Measurements from ENCODE around the gene TGFA.

TGFA gene

GRCh38 chr2:70552501-70553333 lies 909 bp downstream of the TGFA start:
- DNase-seq, result peak; percentile 10

GRCh38 chr2:70551167-70551566 lies 2.5 kb downstream of the TGFA start:
- no peak for DNase-seq

DNA sequence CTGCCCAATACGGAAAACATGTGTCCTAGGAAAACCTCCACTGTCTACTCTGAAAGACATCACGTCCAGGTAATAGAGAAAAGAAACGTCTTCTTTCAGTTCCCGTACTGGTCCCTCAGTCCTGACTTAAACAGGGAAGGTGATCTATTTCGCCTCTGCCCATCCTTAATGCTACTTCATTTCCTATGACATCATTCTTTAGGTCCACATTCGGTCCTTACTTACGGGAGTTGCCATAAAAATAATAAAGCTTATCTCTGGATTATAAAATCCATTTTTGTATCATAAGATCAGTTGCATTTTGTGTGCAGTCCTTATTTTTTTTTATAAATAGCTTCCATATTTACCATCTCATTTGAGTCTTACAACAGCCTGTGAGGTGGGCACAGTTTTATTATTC lies 3.7 kb downstream of the TGFA start:
- DNase-seq, result no peak

DNA sequence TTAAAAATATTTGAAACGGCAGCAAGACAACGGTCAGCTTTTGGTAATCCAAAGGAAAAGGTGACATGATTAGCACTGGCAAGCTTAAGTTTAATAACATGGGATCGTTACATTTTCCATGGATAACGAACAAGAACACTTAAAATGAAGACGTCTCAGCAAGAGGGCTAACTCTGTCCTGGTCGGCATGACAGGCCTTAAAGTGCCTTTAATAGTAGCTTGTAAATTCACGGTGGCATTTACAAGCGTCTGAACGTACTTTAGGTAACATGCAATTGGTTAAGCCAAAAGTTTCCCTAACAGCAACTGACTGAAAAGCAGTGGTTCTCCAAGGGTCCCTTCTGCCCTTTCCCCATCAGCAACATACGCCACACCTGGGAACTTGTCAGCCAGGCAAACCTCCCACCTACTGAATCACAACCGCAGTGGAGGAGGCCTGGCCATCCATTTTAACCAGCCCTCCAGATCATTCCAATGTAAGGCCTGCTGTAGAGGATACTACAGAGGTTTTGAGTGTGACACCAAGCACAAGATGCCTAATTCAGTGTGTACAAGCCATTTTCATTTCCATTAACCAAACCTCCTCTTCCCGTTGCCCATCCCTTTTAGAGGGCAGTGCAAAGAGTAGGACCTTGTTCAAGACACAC lies 4.4 kb downstream of the TGFA start:
- DNase-seq, result no peak

DNA sequence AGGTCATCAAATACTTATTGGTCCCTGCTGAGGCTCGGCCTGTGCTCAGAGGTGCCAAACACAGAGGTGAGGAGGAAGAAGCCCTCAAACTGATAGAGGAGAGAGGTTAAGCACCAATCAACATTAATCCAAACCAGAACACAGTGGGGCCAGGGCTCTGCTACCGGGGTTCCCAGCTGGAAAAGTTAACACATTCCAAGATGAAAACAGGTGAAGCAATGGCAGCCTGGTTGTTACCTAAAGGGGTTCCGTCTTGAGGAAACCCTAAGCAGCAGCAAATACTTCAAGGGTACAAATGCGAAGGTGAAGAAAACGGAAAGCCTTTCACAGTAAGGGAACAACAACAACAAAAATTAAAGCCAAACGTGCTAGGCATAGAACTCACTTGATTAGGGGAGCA lies 5.4 kb downstream of the TGFA start:
- no peak for DNase-seq

DNA sequence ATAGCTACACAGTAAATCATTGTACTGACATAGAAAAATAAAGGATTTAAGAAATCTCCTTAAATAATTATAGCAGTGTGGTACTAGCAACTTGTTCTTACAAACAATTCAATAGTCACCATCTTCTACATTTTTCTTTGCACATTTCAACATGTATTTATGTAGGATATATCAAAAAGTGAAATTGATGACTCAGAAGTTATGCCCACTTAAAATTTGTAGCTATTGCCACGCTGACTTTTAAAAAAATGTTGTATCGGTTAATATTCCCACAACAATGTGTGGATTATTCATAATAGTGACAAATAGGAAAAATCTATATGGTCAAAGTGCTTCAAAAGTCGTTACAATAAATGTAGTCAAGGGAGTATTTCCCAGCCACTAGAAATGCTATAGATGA lies 6.7 kb downstream of the TGFA start:
- DNase-seq, result no peak

- DNase-seq, result no peak
Observed at GRCh38 chr2:70546376-70546775, 7.2 kb downstream of the TGFA start.

GRCh38 chr2:70541481-70542020 lies 12.1 kb downstream of the TGFA start:
- no peak for DNase-seq

- no peak for DNase-seq
Observed at GRCh38 chr2:70537840-70538239, 15.8 kb downstream of the TGFA start.

DNA sequence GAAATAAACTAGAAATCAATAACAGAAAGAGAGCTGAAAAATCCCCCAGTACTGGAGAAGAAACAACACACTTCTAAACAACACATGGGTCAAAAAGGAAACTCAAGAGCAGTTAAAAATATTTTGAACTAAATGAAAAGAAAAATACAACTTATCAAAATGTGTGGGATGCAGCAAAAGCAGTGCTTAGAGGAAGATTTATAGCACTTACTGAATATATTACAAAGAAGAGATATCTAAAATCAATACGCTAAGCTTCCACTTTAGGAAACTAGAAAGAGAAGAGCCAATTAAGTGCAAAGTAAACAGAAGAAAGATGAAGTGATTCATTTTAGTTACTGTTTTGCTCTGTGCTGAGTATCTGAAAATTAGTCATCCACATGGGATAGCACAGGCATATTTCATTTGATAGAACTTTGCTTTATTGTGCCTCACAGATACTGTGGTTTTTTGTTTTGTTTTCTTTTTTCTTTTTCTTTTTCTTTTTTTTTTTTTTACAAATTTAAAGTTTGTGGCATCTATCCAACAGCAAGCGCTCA lies 17.0 kb downstream of the TGFA start:
- no peak for DNase-seq

DNA sequence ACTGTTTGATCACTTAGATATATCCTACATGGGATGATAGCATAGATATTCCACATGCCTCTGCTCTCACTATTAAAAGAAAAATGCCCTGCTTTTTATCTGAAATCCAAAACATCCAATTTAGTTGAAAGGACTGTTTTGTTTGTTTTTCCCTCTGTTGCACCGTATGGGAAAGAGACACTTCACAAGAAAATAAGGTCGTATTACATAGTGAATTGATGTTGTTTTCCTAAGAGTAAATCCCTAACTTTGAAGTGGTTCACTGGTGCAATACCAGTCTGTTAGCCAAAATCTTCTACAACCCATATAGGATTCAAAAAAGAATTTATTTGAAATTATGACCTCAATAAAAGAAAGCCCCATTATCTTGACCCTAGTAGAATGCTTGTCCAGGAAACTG lies 18.1 kb downstream of the TGFA start:
- DNase-seq, result no peak

DNA sequence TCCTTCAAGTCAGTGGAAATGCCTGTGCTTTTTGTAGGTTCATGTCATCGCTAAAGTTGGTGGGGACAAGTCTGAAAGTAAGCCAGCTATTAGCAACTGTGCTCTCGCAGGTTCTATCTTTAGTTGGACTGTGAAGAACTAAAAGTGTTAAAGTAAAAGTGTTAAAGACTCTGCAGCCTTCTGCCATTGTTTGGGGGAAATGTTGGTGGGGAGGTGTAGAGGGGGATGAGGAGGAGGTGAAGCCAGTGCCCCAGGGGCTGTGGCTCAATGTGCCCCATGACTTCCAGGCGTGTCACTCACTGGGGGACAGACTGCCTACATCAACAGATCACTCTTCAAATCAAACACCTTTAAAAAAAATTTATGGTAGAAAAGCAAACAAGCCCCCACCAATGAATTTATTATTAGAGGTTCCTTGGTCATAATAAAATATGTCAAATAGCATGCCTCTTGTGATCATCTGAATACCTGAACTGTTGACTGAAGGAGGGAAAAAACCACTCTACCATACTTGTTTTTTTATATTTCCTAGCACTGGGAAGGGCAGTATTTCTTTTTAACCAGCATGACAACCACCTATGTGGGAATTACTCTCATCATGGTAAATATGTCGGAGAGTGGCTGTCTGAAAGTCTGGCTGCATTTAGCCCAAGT lies 19.3 kb downstream of the TGFA start:
- DNase-seq, result no peak

DNA sequence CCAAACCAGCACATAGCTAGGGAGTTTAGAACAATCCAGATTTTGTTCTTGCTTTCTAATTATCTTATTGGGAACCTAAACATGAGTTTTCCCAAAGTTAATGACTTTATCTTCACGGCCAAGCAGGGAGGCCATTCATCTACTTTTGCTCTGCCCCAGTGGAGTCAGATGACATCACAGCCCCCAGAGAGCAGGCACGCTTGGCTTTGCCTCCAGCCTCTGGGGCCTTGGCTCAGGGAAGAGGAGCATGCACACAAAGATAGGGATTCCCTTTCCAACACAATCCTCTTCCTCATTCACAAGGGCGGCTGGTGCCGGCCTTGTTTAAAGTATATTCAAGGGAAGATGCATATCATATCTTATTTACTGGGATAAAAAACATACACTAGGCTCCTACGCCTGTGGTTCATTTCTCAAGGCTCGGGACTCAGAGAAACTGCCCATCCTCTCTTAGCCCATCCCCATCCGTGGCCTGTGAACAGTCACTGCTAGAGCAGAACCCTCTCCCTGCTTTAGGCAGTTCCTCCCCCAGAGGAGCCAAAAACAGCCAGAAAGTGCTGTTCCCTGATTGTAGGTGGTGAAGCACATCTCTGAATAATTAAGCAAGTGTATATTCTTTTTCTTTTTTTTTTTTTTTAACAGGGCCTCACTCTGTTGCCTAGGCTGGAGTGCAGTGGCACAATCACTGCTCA lies 21.2 kb downstream of the TGFA start:
- no peak for DNase-seq

DNA sequence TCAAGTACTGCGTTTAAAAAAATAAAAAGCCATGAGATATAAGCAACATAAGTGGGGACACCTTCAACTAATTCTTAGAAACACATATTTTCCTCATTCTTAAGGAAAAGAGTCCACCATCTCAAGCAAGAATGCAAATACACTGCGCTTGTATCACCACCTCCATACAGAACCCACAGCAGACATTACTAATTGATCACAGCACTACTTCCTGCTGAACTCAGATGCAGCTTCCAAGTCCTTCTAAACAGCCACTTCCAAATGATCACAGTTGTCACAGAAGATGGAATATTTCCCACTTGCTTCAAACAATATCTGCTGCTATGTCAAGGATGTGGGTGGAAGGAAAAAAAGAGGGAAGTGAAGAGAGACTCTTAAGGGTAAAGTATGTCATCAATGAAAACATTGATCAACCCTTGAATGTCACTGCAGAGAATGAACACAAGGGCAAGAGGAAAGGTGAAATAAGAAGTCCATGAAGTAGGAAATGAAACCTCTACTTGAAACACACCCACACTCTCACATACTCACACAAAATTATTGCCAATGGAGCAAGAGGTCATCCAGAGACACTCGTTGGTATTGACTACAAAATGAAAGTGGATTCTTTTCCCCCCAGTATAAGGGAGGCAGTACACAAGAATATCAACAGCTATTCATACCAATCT lies 22.1 kb downstream of the TGFA start:
- DNase-seq, result no peak

DNA sequence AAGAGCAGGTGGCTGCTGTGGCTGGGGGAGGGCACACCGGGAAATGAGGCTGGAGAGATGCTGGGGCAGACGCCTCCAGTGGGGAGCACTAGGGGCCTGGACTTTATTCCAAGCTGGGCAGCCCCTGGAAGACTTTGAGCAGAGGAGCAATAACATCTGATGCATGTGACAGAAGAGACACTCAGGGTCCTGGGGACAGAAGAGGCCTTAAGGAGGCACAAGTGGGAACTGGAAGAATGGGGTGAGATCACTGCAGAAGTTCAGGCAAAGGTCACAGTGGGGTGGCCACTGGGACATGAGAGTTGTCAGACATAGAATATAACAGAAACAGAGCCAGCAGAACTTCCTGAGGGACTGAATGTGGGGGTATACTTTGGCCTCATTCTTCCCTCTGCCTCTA lies 24.0 kb downstream of the TGFA start:
- no peak for DNase-seq

DNA sequence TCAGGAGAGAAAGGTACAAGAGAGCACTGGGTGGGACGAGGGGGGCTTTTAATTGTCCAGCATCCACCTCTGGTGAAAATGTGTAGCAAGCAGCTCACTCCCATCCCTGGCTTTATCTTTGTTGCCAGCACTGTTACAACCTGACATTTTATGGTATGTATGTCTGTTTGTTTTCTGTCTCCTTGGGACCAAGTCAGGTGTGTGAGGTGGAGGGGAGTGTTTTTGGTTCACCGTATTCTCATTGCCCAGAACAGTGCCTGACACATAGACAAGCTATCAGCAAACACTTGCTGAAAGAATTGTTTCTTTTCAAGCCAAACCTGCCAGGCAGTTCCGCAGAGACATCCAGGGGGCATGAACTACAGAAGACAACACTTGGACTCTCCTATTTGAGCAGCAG lies 24.7 kb downstream of the TGFA start:
- DNase-seq, result no peak

GRCh38 chr2:70528276-70528675 lies 25.4 kb downstream of the TGFA start:
- DNase-seq, result no peak

DNA sequence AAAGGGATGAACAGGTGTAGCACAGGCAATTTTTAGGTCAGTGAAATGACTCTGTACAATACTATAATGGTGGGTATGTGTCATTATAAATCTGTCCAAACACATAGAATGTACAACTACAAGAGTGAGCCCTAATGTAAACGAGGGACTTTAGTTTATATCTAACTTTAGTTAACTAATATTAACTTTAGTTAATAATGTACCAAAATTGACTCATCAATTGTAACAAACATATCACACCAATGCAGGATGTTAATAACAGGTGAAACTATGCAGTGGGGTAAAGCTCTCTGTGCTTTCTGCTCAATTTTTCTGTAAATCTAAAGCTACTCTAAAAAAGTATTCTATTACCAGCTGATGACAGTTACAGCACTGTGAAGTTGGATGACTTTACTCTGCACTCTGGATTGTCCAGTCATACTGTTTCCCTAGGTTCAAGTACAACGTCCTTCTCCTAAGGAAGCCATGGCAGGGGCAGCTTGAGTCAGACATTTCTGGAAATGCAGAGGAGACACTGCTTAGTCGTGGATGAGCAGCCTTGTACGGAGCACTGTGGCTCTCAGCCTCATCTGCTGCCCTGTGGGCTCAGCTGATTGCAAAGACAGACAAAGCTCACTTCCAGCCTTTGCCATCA lies 26.1 kb downstream of the TGFA start:
- DNase-seq, result no peak

DNA sequence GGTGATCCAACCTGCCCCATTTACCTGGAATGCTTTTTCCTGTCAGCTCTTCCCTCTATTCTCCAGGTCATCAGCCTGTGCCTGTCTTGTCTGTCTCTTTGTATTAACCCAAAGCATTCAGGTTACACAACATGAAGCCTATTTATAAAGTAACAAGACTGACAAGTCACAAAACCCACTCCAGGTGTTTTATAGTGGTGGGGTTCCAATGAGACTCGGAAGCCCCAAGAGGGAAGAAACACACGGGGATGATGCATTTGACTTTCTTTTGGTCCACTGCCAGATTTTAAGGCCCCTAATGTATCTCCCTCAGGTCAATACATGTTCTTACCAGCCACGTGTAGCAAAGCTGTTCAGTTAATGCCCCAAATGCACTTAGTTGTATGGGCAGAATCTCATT lies 27.5 kb downstream of the TGFA start:
- DNase-seq, result no peak

DNA sequence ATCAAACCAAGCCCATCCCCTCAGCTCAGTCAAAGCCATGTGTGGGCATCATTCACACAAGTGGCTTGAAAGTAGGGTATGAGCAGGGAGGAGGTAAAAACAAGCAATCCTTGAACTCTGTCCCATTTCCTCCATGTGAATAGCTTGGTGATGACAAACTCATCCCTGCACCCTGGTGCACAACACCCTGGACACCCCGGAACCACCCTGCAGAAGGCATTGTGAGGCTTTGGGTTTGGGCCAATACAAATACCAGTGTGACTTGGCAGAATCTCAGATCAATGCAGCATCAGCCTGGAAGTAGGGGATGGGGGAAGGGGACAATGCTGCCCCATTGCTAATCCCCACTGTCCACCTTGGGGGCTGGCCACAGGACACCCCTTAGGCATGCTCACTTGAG lies 28.6 kb downstream of the TGFA start:
- DNase-seq, result no peak

GRCh38 chr2:70523996-70524965 lies 29.3 kb downstream of the TGFA start:
- no peak for DNase-seq

Data from NCI-H1105 treated with DMSO at 0.1 percent for 48 hours (cell line).